Left lobe of liver (tissue), 2 donors: Measurements from ENCODE around the gene GAS7. TPM values are rescaled to one million over a fixed set of nuclear protein-coding genes. Genes with fewer than 3 reads are reported as not detected.

Experiments
- ATAC-seq: fragments of 200-7000 bp; cut with Tn5 transposase; one replicate; pipeline ENCODE4 v1.9.1; 2020; ENCODE audit warnings: mild to moderate bottlenecking, moderate library complexity
- DNase-seq: peaks from one replicate; pipeline ENCODE4 v3.0.0-alpha.2; 2020; ENCODE audit warnings: low spot score
- total RNA-seq: library from RNA; stranded (reverse); gene quantifications from one replicate; pipeline ENCODE4 v1.2.1, GENCODE V29; 2021
- donor health status: DM: no; HTN: no; CAD: no; lungs with moderate emphysema.
- donor health status: DM: no; HTN: yes; CAD: no.

The GAS7 gene
- total RNA-seq, 1 donor from 2014 or later: 2.4 TPM

DNA sequence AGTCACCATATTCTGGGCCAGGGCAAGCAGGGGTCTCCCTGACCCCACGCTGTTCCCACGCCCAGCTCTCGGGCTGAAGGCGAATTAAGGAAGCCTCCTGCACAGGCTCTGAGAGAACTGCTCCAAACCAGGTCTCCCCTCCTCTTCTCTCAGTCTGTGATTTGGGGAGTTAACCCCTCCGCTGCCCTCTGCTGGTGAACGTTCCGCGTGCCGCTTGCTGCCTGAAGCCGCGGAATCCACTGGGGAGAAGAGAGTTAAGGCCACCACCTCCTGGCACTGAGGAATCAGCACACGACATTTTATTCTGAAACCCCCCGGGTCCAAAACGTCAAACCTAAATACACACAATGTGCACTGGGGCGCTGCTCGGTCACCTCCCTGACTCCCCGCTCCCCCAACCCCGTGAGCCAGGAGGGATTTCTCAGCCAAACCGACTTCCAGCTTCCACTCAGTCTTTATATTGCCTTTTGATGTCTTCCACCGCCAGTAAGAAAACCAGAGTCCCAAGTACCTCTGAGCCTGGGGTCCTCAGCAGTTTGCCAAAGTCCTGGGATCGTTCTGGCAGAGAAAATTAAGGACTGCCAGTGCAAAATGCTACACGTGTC, 238.9 kb downstream of the GAS7 start:
- ATAC-seq (peak; percentile 25), DNase-seq (no peak)

DNA sequence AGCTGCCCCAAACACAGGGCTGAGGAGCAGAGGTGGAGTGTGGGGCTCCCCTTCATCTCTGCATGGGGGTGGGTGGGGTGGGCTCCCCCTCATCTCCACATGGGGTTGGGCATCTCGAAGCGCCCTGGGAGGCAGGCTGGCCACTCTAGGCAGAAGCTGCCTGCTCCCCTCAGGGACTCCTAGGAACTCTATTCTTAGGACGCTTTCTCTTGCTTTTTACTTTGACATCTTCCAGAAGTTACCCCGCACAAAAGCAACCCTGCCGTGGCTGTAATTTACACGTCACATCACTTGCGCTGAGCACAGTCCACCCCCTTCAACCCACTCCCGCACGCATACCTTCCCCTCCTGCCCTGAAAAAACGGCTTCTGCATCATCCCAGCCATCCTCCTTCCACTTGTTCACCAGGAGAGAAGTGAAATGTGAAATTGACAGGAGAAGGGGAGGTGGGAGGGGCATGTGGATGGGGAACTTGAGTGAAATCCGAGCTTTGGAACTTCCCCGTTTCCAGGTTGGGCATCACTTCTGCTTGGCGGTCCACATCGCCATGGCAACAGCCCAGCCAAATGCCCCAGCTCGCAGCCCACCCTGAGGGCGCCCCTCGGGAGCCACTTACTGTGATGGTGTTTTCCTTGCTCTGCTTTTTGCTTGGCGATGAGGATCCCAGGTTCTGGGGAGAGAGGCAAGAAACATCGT, 239.7 kb downstream of the GAS7 start:
- DNase-seq: no peak

GRCh38 chr17:9957244-9957643, 241.2 kb downstream of the GAS7 start:
- no peak for ATAC-seq

More for the DNA sequence above, 239.7 kb downstream of the GAS7 start:
- ATAC-seq: no peak

DNA sequence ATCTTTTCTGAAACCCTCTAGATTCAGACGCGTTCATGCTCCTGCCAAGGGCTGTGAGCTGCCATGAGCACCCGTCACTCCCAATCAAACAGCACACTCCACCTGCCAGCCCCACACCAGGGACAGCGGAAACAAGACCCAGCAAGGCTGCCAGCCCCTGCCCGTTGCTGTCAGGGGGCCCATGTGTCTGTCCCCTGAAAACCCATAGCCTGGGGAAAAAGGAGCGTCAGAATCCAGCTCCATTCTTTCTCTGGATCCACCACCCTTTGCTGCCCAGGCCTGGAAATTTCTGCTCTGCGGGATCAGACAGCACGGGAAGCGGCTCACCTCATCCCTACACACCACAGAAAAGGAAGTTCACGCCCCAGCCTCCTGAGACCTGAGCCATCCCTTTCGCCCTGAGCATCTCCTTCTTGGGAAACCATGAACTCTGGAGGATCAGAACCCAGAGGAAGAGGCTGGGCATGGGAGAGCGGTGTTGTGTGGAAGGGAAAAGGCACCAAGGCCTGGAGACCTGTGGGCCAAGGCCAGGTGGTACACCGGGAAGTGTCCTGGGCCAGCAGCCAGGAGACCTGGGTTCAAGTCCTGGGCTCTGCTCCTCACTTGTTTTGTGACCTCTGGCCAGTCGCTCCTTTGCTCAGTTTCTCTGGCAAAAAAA, 241.8 kb downstream of the GAS7 start:
- ATAC-seq: no peak

More at GRCh38 chr17:9957244-9957643, 241.2 kb downstream of the GAS7 start:
- no peak for DNase-seq

GRCh38 chr17:9953492-9953891, 244.9 kb downstream of the GAS7 start:
- no peak for DNase-seq
- ATAC-seq: no peak

More for the DNA sequence above, 241.8 kb downstream of the GAS7 start:
- no peak for DNase-seq

DNA sequence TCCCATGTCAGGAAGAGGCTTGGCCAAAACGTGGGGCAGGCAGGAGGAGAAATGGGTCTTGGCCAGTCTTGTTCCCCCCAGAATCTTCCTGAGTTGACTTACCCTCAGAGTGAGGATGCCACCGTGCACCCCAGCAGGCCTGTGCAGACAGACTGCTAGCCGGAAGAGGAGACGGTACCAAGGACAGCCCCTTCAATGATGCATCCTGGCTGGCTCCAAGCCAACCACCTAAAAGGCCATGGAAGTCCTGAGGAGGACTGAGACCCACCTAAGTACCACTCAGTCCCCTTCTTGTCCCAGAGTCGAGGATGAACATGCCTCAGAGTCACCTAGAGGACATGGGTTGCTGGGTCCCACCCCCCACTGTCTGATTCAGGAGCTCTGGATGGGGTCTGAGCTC, 246.6 kb downstream of the GAS7 start:
- DNase-seq (no peak), ATAC-seq (no peak)

DNA sequence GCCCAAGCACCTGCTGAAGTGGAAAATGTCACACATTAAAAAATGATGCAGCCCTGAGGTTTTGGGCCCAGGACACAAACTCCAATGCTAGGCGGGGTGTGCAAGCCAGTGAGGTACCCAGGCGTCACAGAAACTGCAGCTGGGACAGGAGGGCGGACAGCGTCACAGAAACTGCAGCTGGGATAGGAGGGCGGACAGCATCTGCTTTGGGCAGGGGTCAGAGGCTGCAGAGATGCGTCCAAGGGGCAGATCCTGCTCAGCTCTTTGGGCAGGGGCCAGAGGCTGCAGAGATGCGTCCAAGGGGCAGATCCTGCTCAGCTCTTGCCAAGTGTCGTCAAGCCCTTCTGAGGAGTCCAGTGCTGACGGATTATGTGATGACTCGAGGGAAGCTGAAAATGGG, 249.5 kb downstream of the GAS7 start:
- ATAC-seq (no peak), DNase-seq (no peak)

DNA sequence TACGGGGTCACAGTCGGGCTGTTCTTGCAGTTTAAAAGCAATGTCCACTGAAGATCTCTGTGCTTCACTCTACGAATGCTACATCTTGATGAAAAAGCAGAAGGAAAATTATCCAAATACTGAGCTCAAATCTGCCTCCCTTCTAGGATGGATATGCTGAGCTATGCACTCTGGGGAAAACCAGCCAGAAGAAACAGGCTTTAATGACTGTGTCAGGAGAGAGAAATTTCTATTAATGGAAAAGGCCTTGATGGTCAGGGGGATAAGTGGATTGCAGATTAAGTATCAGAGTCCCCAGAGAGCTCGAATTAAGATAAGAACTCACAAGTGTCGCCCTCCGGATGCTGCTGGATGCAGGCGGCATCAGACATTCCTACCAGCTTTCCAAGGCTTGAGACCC, 253.7 kb downstream of the GAS7 start:
- no peak for DNase-seq
- ATAC-seq: no peak

DNA sequence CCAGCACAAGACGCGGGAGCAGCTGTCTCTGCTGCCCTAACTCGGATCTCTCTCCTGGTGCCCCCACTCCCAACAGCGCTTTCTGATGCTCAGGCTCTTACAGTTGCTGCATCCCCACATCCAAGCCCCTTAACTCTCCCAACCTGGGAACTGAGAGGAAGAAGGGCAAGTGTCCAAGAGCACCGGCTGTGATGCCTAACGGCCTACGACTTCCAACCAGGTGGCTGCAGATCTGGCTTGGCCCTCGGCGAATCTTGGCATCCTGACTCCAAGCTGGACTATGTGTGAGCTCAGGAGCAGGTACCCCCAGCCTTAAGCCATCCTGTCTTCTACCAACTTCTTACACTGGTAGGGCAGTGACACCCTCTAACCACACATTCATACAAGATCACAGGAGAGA, 255.1 kb downstream of the GAS7 start:
- DNase-seq (no peak), ATAC-seq (no peak)

GRCh38 chr17:9942885-9943284, 255.5 kb downstream of the GAS7 start:
- DNase-seq (no peak), ATAC-seq (no peak)

- ATAC-seq (no peak), DNase-seq (no peak)
These were observed 257.1 kb downstream of the GAS7 start for GRCh38 chr17:9941305-9941704.

DNA sequence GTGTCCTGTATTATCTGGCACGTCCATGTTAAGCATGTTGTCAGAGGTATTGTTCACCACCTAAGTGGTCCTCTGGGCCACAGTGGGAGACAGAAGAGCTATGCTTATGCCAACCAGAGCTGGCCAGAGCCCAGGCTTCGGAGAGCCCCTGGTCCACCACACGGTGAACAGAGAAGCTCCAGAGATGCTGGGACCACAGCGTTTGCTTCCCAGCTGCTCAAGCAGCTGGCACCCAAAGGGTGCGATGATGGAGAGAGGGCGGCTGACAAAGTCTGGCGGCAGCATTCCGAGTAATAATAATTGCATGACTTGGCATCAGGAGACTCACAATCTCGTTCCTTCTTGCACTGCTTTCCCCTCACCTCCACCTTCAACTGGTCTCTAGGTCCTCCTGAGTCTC, 257.6 kb downstream of the GAS7 start:
- no peak for ATAC-seq
- no peak for DNase-seq

GRCh38 chr17:9938764-9939163, 259.6 kb downstream of the GAS7 start:
- ATAC-seq (no peak), DNase-seq (no peak)

DNA sequence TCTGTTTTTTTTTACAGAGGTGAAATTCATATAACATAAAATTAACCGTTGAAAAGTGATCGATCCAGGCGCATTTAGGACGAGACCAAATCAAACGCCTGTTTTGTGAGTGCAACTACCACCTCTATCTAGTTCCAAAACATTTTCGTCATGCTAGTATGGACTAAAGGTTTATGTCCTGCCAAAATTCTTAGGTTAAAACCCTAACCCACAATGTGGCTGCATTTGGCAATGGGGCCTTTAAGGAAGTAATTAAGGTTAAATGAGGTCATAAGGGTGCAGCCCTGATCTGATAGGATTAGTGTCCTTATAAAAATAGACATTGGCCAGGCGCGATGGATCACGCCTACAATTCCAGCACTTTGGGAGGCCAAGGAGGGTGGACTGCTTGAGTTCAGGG, 260.5 kb downstream of the GAS7 start:
- DNase-seq: no peak
- ATAC-seq: no peak

GRCh38 chr17:9937241-9937761, 261.1 kb downstream of the GAS7 start:
- DNase-seq (no peak), ATAC-seq (no peak)

- ATAC-seq: no peak
- no peak for DNase-seq
These were observed 262.3 kb downstream of the GAS7 start for GRCh38 chr17:9936095-9936494.

- DNase-seq: no peak
- ATAC-seq: no peak
These were observed 263.0 kb downstream of the GAS7 start for GRCh38 chr17:9935408-9935807.

DNA sequence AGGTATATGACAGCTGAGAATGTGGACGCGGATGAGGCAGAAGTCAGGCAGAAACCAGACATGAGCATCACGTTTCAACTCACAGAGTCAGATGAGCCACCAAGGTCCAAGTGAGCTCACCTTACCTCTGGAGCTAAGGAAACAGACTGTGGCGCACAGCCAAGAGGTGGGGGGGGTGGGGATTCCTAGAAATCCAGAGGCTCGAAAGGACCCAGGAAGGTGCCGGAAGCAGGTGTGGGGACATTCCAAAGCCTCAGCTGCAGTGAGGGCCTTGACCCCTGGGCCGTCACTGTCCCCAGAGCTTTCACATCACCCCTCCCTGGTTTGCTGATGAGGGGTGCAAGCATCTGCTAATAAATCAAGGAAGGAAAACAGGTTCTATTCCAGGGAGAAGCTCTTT, 264.1 kb downstream of the GAS7 start:
- no peak for DNase-seq
- no peak for ATAC-seq

DNA sequence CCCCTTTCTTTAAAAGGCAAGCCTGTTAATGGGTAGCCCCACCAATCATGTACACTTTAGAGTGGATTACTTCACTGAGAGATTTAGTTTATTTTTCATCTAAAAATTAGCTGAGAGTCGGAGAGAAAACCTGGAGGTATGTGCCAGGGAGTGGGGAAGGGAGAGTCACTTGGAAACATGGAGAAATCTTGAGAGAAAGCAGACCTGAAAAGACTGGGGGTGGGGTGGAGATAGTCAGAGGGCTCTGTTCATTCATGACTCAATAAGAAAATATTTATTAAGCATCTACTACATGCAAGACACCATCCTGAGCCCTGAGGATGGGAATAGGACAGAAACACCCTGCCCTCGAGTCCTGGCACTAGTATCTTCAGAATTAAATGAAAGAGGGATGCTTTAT, 265.9 kb downstream of the GAS7 start:
- DNase-seq (no peak), ATAC-seq (no peak)

- no peak for DNase-seq
- no peak for ATAC-seq
These were observed 267.2 kb downstream of the GAS7 start for GRCh38 chr17:9931144-9931741.

DNA sequence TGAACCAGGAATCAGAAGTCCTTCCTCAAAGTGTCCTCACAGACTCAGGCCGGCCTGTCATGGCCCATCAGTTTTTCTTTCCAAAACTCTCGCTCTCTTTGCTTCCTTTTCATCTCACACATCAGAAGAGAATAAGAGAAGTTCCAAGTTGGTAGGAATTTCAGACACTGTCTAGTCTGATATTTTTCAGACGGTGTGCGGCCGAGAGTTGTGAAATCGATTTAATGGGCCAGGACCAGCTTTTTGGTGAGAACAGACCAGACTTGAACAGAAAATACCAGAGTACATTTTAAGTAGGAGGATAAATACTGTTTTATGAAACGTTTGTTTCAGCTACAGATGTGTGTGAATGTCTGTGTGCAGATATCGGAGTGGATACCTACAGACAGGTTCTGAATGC, 268.5 kb downstream of the GAS7 start:
- DNase-seq: no peak
- no peak for ATAC-seq
